Stimulated activated CD8-positive, alpha-beta memory T cell treated with anti-CD3 and anti-CD28 coated beads, Interleukin-7, amount 100 ng/mL, for 48 hours (primary cell): ENCODE results near the gene KIF26B.
A peak's percentile ranks its signal among the peaks of the same experiment; 100 is the strongest.
"Not testable (repeated sequence)": the region's sequence is repeated elsewhere in the genome, so short reads cannot be mapped to it uniquely, and the experiment has no call there.

ENCODE experiments used
- DNase-seq, 2 donors: peaks; one replicate each; pipeline ENCODE4 v3.0.0-alpha.2; 2020; ENCODE audit warnings: low read depth in 1 of 2; ENCODE audit errors: extremely low read depth in 1 of 2

KIF26B gene

GRCh38 chr1:245311887-245312536 is 157.2 kb downstream of the KIF26B start:
- no peak for DNase-seq

DNA sequence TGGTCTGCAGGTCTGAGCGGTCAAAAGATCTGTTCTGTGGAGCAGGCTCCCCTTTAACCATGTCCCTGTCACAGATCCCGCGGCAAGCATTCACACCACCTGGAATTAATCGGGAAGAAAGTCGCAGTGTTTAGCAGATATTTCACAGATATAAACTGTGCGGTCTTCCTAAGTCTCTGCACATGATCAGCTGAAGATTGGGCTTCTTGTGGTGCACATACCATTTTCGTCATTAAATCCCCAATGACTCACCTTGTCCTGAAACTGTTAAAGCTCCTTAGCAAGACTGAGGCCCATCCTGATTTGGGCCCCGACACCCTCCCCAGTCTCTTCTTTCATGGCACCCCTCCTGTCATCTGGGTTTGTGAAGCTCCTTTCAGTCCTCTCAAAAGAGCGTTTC is 158.8 kb downstream of the KIF26B start:
- no peak for DNase-seq

DNA sequence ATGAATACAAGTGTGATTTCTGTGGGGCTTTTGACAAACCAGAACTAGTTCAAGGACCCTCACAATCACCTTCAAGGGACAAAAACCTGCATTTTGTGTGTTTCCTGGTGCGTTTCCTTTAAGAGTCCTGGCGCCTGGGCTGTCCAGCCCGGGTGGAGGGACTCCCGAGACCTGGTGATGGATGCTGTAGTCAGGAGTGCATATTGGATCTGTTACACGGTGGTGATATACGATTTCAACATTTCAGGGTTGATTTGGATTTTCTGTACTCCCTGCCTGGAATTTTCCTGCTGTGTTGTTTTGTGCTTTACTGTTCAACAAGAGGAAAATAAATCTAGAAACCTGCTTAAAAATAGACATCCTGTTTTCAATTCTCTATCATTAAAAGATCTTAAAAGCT is 162.0 kb downstream of the KIF26B start:
- no peak for DNase-seq

GRCh38 chr1:245317217-245317616 is 162.4 kb downstream of the KIF26B start:
- no peak for DNase-seq

DNA sequence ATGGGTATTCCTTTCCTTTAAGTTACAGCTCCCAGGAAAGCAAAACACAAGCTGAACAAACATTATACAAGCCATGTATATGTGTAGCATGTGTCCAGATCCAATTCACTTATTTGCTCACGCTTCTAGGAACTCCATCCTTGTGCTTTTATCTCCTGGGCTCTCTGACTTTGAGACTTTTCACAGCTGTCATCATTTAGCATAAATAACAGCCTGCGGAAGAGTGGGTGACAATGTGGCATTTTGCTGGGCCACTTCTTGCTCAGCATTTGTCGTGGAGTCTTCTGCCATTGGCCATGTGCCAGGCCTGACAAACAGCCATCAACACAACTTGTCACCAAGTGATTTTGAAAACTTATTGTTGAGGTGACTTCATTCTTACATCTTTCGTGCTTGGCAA is 164.3 kb downstream of the KIF26B start:
- DNase-seq, result no peak

DNA sequence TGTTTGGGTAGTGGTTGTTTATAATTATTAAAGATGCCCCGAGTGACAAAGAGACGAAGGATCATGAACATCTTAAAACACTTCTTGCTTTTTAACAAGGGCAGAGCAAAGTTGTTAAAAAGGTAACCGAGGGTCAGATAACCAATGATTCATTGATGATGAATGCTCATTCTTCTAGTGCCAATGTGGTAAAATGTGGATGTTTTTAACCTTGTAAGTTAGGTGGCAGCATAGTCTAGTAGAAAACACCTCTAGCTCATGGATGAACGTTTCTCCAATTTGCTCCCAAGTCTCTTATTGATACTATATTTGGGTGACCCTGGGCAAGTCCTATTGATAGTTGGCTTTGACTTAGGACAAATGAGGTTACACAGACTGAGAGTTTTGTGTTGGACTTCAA is 167.9 kb downstream of the KIF26B start:
- no peak for DNase-seq

- not testable (repeated sequence) for DNase-seq
These were observed 169.0 kb downstream of the KIF26B start for GRCh38 chr1:245323765-245324164.

DNA sequence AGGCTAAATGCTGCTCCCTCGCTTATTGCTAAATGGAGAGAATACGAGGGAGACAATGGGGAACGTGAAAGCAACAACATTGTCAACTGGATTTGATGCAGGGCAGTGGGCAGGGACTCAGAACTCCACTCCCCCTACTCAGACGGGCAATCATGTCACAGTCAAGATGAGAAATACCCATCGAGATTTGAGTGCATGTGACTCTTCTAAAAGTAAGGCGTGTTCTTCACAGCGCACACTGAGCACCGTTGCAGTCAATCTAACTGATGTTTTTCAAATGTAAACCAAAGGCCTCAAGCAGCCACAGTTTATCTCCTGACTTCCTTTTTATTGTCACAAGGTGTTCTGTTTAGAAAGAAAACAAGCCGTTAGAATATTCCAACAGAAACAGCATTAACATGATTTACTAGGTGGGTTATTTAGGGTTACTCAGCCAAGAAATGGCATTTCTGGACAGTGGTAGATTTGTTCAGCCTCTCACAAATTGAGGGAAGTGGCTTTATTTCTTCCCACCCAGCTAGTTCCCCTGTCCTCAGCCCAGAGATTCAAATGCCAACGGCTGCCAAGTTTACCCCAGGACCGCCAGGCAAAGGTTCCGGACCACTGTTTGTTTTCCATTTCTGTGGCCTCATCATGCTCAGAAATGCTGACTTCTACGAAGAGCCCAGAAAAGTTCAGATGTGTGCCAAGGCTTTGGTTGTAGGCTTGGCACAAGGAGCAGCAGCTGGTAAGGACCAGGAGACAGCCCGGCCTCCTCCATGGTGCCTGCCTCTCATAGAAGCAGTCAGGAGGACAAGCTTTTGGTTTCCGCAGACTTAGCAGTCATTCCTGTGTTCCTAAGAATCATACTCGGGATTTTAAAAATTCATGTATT is 171.4 kb downstream of the KIF26B start:
- no peak for DNase-seq

GRCh38 chr1:245327360-245327759 is 172.6 kb downstream of the KIF26B start:
- no peak for DNase-seq

- DNase-seq, result no peak
These were observed 173.1 kb downstream of the KIF26B start for GRCh38 chr1:245327842-245328241.

GRCh38 chr1:245330951-245331350 is 176.2 kb downstream of the KIF26B start:
- DNase-seq, result no peak

DNA sequence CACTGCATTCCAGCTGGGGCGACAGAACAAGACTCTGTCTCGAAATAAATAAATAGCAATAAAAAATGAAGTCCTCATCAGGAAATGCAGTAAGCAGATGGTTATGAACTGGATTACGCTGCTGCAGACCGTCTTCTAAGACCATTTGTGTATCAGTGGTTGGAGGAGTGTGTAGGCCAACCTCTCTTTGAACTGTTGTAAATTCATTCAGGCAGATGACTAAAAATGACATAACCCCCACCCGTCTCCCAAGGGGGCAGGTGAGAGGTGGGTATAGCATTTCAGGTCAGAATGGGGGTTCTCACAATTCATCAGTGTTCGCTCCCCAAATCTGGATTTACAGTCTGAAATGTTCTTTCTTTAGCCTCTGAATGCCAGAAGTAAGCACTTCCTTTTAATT is 177.3 kb downstream of the KIF26B start:
- peak in 1 of 2 donors; percentile 20 for DNase-seq

GRCh38 chr1:245332513-245332912 is 177.7 kb downstream of the KIF26B start:
- DNase-seq, result peak; percentile 52 to 77

- no peak for DNase-seq
These were observed 179.4 kb downstream of the KIF26B start for GRCh38 chr1:245334235-245334634.

DNA sequence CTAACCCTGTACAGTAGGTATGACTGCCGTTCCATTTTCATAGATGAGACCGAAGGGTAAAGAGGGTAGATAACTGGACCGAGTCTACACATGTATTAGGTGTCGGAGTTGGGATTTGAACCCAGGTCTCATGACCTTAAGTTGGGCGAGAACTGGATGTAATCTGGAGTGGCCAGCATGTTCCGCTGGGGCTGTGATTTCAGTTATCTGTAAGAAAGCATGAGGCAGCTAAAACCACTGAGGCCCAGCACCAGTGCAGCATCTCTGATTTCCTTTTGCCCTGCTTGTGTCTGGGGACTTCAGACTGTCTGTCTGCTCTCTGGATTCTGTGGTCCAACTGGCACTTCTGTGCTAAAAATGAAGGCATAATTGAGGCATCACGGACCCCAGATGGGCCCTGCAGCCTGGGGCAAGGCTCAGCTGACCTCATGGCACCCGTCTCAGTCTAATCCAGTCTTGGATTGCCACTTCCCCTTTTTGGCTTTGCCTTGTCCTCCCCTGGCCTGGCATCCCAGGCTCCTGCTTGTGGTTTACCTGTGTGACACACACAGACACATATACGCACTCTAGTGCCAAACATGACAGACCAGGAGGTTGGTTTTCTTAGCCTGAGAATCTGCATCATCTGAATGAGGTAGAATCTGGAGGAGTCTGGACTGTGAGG is 180.2 kb downstream of the KIF26B start:
- no peak for DNase-seq

- not testable (repeated sequence) for DNase-seq
These were observed 180.9 kb downstream of the KIF26B start for GRCh38 chr1:245335684-245336083.

DNA sequence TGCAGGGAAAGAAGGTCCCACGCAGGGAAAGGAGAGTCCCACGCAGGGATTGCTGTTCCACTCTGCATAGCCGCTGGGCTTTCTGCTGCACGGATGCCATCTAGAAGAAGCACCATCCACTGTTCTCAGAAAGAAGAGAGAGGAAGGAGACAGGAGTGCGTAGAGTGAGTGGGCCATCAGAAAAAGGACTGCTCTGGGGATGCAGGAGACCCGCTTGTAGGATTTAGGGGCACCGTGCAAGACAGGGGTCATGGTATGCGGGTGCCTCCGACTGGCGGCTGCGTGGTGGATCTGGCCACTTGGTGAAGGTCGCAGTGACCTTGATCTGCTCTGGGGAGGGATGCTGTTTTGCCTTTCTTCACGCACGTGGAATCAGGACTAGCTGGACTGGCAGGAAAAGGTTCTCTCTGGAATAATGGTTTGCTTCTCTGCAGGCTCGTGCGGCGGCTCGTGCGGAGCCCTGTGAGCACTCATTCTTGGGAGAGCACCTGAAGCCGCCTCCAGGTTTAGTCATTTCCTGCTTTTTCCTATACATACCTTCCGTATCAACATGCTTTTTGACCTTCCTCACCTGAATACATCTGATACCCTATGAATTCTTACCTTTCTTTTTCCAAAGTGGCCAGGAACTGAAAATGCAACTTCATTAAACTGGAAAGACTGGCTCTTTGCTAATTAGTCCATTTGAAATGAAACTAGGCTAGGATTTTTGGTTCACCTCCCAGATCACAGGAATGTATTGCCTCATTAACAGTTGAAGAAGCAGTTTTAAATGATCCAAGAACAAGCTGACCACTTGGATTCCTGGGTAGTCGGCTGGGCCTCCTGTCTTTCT is 181.6 kb downstream of the KIF26B start:
- DNase-seq, result no peak

DNA sequence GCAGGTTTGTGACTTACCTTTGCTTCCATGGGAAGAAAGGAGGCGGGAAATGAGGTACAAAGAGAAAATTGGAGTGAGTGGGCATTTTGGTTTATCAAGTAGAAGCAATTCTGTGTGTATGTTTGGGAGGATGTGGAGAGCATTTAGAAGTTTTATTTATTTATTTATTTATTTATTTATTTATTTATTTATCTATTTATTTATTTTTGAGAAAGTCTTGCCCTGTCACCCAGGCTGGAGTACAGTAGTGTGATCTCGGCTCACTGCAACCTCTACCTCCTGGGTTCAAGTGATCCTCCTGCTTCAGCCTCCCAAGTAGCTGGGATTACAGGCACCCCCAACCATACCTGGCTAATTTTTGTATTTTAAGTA is 182.2 kb downstream of the KIF26B start:
- DNase-seq, result not testable (repeated sequence)

GRCh38 chr1:245337829-245338484 is 183.2 kb downstream of the KIF26B start:
- no peak for DNase-seq

GRCh38 chr1:245338485-245338877 is 183.7 kb downstream of the KIF26B start:
- no peak for DNase-seq
